K562 (cell line): ENCODE data around the gene GZMM. TPM values are rescaled to one million over a fixed set of nuclear protein-coding genes. Genes with fewer than 3 reads are reported as not detected.

ENCODE experiments used
- ATAC-seq: fragments of 200-7000 bp; cut with Tn5 transposase; 3 replicates; pipeline ENCODE4 v1.9.1; 2020; ENCODE audit warnings: moderate library complexity
- BruUV-seq: library from RNA; stranded (reverse); fragments of 400-500 nt; replicated peaks from 2 replicates; lab custom pipeline; 2021; lab: Mats Ljungman, UMichigan
- CTCF ChIA-PET: fragments of 300-600 bp; formaldehyde crosslinking; extraction: SDS; loops from one replicate; lab custom pipeline; 2021; ENCODE audit warnings: low intra/inter-chr PET ratio; lab: Yijun Ruan, JAX
- POLR2A ChIA-PET: fragments of 300-600, 350-650 bp; sonication (Branson Sonifier 250); formaldehyde crosslinking; extraction: SDS; loops from one replicate; lab custom pipeline; 2021; ENCODE audit warnings: antibody characterized with exemption, inconsistent platforms; lab: Yijun Ruan, JAX
- DNase-seq, 4 experiments: peaks; one replicate each; pipeline versions ENCODE4 v3.0.0 to v3.0.0-alpha.2; 2011 to 2018; ENCODE audit warnings: low spot score in 3 of 4, mixed read lengths in 3 of 4; ENCODE audit errors: extremely low read depth in 1 of 4
- FAIRE-seq: peaks from 2 replicates; lab custom pipeline; 2011; peaks lifted over from hg19 to GRCh38; lab: Jason Lieb, UNC
- H2AFZ ChIP-seq: 2 replicates; pipeline ENCODE4 v1.6.0; 2011; ENCODE audit warnings: low read depth, low read length, control low read depth, inconsistent platforms
- H3K27ac ChIP-seq: fragments of 200-600 bp; 3 replicates; pipeline ENCODE4 v1.8.0; 2011; ENCODE audit warnings: low read depth, mild to moderate bottlenecking, control low read depth, inconsistent platforms, low read length, moderate library complexity, mixed read lengths; ENCODE audit errors: extremely low read depth
- H3K27me3 ChIP-seq, 2 experiments: fragments of 300-600 bp in 1 of 2; 2 replicates in 1 of 2; 3 replicates in 1 of 2; pipeline versions ENCODE4 v1.6.0 to v1.8.0; 2011; ENCODE audit warnings: inconsistent platforms in 2 of 2, low read length in 2 of 2, mild to moderate bottlenecking in 1 of 2, mixed read lengths in 1 of 2, moderate library complexity in 1 of 2; ENCODE audit not compliant: control insufficient read depth in 2 of 2, insufficient read depth in 2 of 2
- H3K36me3 ChIP-seq: fragments of 300-600 bp; 3 replicates; pipeline ENCODE4 v1.8.0; 2011; ENCODE audit warnings: mild to moderate bottlenecking, low read length, inconsistent platforms; ENCODE audit not compliant: control insufficient read depth, insufficient read depth
- H3K4me1 ChIP-seq, 2 experiments: fragments of 200-600 bp in 1 of 2; replicated peaks in 1 of 2; 2 replicates in 1 of 2; 3 replicates in 1 of 2; pipeline versions ENCODE4 v1.5.1 to v1.8.0; 2011; ENCODE audit warnings: inconsistent platforms in 2 of 2, low read length in 2 of 2, mild to moderate bottlenecking in 1 of 2, mixed read lengths in 1 of 2, moderate library complexity in 1 of 2; ENCODE audit not compliant: control insufficient read depth in 2 of 2, insufficient read depth in 2 of 2
- H3K4me2 ChIP-seq: 2 replicates; pipeline ENCODE4 v1.6.1; 2011; ENCODE audit warnings: low read length, control low read depth, inconsistent platforms, mixed read lengths; ENCODE audit not compliant: insufficient read depth
- H3K4me3 ChIP-seq: fragments of 200-600 bp; sonication (generic), shearing (Covaris generic); 2 replicates; pipeline ENCODE4 v1.5.1; 2016; ENCODE audit warnings: control low read depth, inconsistent platforms
- H3K79me2 ChIP-seq: fragments of 200-600 bp; 3 replicates; pipeline ENCODE4 v1.8.0; 2011; ENCODE audit warnings: low read length, inconsistent platforms; ENCODE audit not compliant: control insufficient read depth, insufficient read depth
- H3K9ac ChIP-seq, 2 experiments: 2 replicates each; pipeline versions ENCODE4 v1.6.0 to v1.6.1; 2011; ENCODE audit warnings: low read depth in 2 of 2, low read length in 2 of 2, control low read depth in 1 of 2, inconsistent platforms in 1 of 2, mild to moderate bottlenecking in 1 of 2, mixed read lengths in 1 of 2; ENCODE audit not compliant: insufficient read depth in 1 of 2
- H3K9me1 ChIP-seq: one replicate; pipeline ENCODE4 v1.6.0; 2011; ENCODE audit warnings: inconsistent platforms, mild to moderate bottlenecking, low read length, moderate library complexity; ENCODE audit not compliant: control insufficient read depth, insufficient read depth
- H3K9me3 ChIP-seq: replicated peaks from 2 replicates; pipeline ENCODE4 v1.5.1; 2011; ENCODE audit warnings: low read depth, low read length, inconsistent platforms; ENCODE audit not compliant: control insufficient read depth, insufficient read depth
- H4K20me1 ChIP-seq: replicated peaks from 2 replicates; pipeline ENCODE4 v1.6.1; 2011; ENCODE audit warnings: low read length, inconsistent platforms, mixed read lengths; ENCODE audit not compliant: control insufficient read depth, insufficient read depth
- ASH1L ChIP-seq: fragments of 450-650 bp; IDR thresholded peaks from 2 replicates; pipeline ENCODE4 v1.6.1; 2018; ENCODE audit warnings: borderline replicate concordance, mild to moderate bottlenecking, low read depth; ENCODE audit not compliant: partially characterized antibody
- ATF1 ChIP-seq, 2 experiments: fragments of 450-650 bp in 1 of 2; IDR thresholded peaks; 2 replicates each; pipeline ENCODE4 v1.6.1; 2016; ENCODE audit warnings: missing compliant biosample characterization in 1 of 2, missing genetic modification characterization in 1 of 2
- DACH1 ChIP-seq: fragments of 450-650 bp; IDR thresholded peaks from 2 replicates; pipeline ENCODE4 v1.6.1; 2018; ENCODE audit not compliant: partially characterized antibody
- ELK3 ChIP-seq: fragments of 450-650 bp; formaldehyde crosslinking; IDR thresholded peaks from 2 replicates; pipeline ENCODE4 v1.4.0; 2020; ENCODE audit warnings: mild to moderate bottlenecking
- NFRKB ChIP-seq: fragments of 450-650 bp; IDR thresholded peaks from 2 replicates; pipeline ENCODE4 v1.6.1; 2016; ENCODE audit warnings: low read depth
- POLR2AphosphoS2 ChIP-seq: IDR thresholded peaks from 2 replicates; pipeline ENCODE4 v1.6.1; 2012; ENCODE audit warnings: low read length, improper control_type of control experiment
- ZNF174 ChIP-seq: fragments of 250-450 bp; sonication (Bioruptor Pico); IDR thresholded peaks from 2 replicates; pipeline ENCODE4 v1.4.0; 2020; ENCODE audit warnings: mild to moderate bottlenecking
- WGBS: fragments of 100-300 bp; shearing (Covaris generic); methylation state at CpG from one replicate; pipeline ENCODE4 v1.1.6; 2016; ENCODE audit warnings: low coverage, mixed read lengths; ENCODE audit not compliant: insufficient coverage; ENCODE audit errors: missing lambda C conversion rate; 5-methylcytosine and 5-hydroxymethylcytosine counted together
- in situ Hi-C: fragments of 300-500 bp; cut with MboI; formaldehyde crosslinking; loops from 4 replicates; pipeline ENCODE4 v1.15.0; 2018; ENCODE audit warnings: inconsistent platforms, mixed read lengths
- intact Hi-C: fragments of 100-400 bp; cut with micrococcal nuclease; formaldehyde crosslinking; loops from 2 replicates; pipeline ENCODE4 v1.14.2; 2022
- polyA plus RNA-seq, 8 experiments: library from polyadenylated mRNA; depleted of rRNA in 4 of 8; stranded (reverse) in 5 of 8; unstranded in 3 of 8; fragments of >200 nt; fragmentation: Nextera tagmentation in 2 of 8; fragmentation: Illumina TruSeq in 1 of 8; extraction: Ambion mirVana in 2 of 8; extraction: Trizol in 1 of 8; gene quantifications; 2 replicates each; pipeline versions ENCODE4 v1.2.1 to v1.2.3, GENCODE V29; 2011 to 2014; ENCODE audit warnings: inconsistent platforms in 1 of 8, missing spikeins in 1 of 8
- total RNA-seq, 7 experiments: library from RNA; depleted of rRNA in 6 of 7; stranded (reverse); fragments of >200 nt in 6 of 7; fragmentation: Illumina TruSeq in 2 of 7; extraction: Trizol in 2 of 7; gene quantifications; 2 replicates each; pipeline versions ENCODE4 v1.2.1 to v1.2.3, GENCODE V29; 2011 to 2021; ENCODE audit warnings: low replicate concordance in 1 of 7
- TF ChIP-seq, protein P1 (sequence below): sonication (generic); formaldehyde crosslinking; IDR thresholded peaks from 2 replicates; pipeline ENCODE4 v1.8.1; 2023; ENCODE audit warnings: mild to moderate bottlenecking, missing genetic modification reagents
- TF ChIP-seq, protein P2 (sequence below): fragments of 450-650 bp; formaldehyde crosslinking; IDR thresholded peaks from 2 replicates; pipeline ENCODE4 v1.4.0; 2020; ENCODE audit warnings: mild to moderate bottlenecking, moderate library complexity

GZMM gene
- total and polyA plus RNA-seq, 9 of the 15 experiments (the other 6 are each of a cell fraction or from before 2014, with no cell fraction given): 0.08 to 2.6 (median 0.70) TPM; not detected in 2

GRCh38 chr19:496986-497385 is 46.9 kb upstream of the GZMM start:
- FAIRE-seq: no peak
- Histone ChIP-seq H4K20me1 (no peaks in the 10 kb centered on the region), H3K4me2 (no peak overlapping the region), H3K9me1 (no peaks in the 10 kb centered on the region), H3K27me3 (no peaks in the 10 kb centered on the region), H3K79me2 (no peaks in the 10 kb centered on the region), H3K27ac (no peak overlapping the region), H3K9me3 (no peaks in the 10 kb centered on the region), H3K9ac (no peak overlapping the region), H3K4me1 (peaks cover 0 to 57% of the 10 kb centered on the region in 2 experiments; a peak in 3 of 5 replicates), H3K36me3 (no peaks in the 10 kb centered on the region), H3K4me3 (no peak overlapping the region), H2AFZ (no peak overlapping the region)
- no peak for DNase-seq
- CTCF ChIA-PET: no interaction called here
- intact Hi-C loops: no loop called here
- in situ Hi-C loops: no loop called here
- WGBS: no CpG with 5 or more reads among the region's 18 CpGs
- TF ChIP-seq, protein P1, sequence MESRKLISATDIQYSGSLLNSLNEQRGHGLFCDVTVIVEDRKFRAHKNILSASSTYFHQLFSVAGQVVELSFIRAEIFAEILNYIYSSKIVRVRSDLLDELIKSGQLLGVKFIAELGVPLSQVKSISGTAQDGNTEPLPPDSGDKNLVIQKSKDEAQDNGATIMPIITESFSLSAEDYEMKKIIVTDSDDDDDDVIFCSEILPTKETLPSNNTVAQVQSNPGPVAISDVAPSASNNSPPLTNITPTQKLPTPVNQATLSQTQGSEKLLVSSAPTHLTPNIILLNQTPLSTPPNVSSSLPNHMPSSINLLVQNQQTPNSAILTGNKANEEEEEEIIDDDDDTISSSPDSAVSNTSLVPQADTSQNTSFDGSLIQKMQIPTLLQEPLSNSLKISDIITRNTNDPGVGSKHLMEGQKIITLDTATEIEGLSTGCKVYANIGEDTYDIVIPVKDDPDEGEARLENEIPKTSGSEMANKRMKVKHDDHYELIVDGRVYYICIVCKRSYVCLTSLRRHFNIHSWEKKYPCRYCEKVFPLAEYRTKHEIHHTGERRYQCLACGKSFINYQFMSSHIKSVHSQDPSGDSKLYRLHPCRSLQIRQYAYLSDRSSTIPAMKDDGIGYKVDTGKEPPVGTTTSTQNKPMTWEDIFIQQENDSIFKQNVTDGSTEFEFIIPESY: no peak
- TF ChIP-seq ZNF174 (CRISPR knock-in tag) (no peak), ELK3 (CRISPR knock-in tag) (no peak), POLR2AphosphoS2 (no peak), DACH1 (no peak), NFRKB (no peak), ASH1L (no peak), ATF1 (CRISPR knock-in tag; IDR thresholded peaks at IDR 0.05) (no peak), ATF1 (tag; IDR thresholded peaks at IDR 0.05) (no peak)
- TF ChIP-seq, protein P2, sequence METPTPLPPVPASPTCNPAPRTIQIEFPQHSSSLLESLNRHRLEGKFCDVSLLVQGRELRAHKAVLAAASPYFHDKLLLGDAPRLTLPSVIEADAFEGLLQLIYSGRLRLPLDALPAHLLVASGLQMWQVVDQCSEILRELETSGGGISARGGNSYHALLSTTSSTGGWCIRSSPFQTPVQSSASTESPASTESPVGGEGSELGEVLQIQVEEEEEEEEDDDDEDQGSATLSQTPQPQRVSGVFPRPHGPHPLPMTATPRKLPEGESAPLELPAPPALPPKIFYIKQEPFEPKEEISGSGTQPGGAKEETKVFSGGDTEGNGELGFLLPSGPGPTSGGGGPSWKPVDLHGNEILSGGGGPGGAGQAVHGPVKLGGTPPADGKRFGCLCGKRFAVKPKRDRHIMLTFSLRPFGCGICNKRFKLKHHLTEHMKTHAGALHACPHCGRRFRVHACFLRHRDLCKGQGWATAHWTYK (CRISPR knock-in tag): no peak
- POLR2A ChIA-PET: no interaction called here
- BruUV-seq: no TSS peak
- ATAC-seq: no peak
